Stimulated activated CD8-positive, alpha-beta memory T cell treated with anti-CD3 and anti-CD28 coated beads, Interleukin-7, amount 100 ng/mL, for 1 hour (primary cell): ENCODE results near the gene SLC25A26.

Experiments
- DNase-seq, 2 donors: peaks; one replicate each; pipeline ENCODE4 v3.0.0-alpha.2; 2020; ENCODE audit warnings: low read depth in 2 of 2

SLC25A26 gene, protein sequence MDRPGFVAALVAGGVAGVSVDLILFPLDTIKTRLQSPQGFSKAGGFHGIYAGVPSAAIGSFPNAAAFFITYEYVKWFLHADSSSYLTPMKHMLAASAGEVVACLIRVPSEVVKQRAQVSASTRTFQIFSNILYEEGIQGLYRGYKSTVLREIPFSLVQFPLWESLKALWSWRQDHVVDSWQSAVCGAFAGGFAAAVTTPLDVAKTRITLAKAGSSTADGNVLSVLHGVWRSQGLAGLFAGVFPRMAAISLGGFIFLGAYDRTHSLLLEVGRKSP

GRCh38 chr3:66220602-66221377 lies at the start of gene SLC25A26:
Gene SLC25A26 (plus strand): TSS chr3:66221001. CDS start chr3:66221095, 94 bp downstream.
- peak; percentile 88 to 95 for DNase-seq

DNA sequence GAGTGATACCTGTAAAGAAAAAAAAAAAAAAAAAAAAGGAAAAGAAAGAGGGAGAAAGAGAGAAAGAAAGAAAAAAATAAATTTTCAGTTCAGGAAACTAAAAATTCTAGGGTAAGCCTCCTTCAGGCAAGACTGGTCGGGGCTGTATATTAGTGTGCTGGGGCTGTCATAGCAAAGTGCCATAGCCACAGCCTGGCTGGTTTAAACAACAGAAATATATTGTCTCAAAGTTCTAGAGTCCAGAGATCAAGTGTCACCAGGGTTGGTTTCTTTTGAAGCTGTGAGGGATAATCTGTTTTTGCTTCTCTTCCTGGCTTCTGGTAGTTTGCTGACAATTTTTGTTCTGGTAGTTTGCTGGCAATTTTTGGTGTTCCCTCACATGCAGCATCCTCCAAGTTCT lies 48.4 kb upstream of the SLC25A26 start:
- no peak for DNase-seq

DNA sequence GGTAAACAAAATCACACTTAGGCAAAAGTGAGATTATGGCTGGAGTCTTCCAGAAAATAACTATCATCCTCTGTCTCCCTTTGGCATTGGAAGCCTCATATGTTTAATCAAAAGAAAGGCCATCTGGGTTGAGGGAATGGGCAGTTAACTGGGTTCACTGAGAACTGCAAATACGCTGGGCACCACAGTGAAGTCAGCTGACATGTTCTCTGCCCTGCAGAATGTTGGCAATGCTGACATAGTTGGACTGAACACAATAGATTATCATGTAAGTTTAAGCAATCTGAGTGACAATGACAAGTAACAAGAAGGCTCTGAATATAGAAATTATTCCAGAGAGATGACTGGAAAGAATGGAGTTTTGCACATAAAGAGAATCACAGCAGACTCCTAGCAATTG lies 43.8 kb upstream of the SLC25A26 start:
- DNase-seq: no peak

DNA sequence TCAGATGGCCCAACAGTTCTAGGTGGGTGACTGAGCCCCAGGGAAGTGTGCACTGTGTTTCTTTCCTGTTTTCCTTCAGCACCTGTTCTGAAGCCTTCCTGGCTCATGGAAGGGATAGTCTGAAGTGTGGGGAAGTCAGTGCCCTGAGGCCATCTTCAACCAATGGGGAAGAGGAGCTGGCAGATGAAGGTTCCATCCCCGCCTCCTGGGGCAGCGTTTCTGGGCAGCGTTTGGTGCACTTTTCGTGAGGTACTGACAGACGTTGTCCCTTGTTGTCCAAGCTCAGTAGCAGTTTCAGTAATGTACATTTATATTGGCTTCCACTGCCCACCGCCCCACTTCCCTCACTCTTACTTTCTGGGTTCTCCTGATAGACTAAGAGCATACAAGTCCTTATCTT lies 42.6 kb upstream of the SLC25A26 start:
- no peak for DNase-seq

GRCh38 chr3:66179793-66180192 lies 41.0 kb upstream of the SLC25A26 start:
- DNase-seq: no peak

GRCh38 chr3:66181764-66182163 lies 39.0 kb upstream of the SLC25A26 start:
- DNase-seq: no peak

DNA sequence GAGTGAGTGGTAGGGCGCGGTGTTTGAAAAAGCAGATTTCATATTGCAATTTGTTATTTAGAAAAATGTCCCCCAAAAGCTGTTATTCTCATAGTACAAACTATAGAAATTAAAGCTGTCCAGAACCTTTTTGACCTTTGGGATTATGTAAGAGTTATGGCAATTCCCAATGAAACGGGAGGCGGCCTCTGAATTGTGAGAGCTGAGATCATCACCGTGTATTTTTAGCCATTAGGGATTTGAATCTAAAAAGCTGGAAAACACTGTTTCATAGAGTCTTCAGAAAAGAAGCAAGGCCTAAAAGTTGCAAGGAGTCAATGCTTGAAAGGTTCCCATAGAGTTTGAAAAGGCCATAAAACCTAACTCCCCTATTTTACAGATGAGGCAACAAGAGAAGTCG lies 38.6 kb upstream of the SLC25A26 start:
- DNase-seq: no peak

DNA sequence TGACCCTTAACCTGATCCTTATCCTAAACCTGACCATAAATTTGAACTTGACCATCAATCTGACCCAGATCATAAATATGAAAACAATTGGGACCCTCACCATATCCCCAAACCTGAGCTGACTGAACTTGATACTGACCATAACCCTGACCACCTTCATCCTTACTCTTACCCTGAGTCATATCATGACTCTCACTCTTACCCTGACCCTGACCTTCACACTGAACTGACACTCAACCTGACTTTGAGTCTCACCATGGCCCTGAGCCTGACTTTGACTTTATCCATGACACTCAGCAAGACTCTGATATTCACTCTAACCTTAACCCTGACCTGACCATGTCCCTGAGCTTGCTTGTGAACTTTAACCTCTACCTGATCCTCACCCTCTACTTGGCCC lies 34.3 kb upstream of the SLC25A26 start:
- no peak for DNase-seq

DNA sequence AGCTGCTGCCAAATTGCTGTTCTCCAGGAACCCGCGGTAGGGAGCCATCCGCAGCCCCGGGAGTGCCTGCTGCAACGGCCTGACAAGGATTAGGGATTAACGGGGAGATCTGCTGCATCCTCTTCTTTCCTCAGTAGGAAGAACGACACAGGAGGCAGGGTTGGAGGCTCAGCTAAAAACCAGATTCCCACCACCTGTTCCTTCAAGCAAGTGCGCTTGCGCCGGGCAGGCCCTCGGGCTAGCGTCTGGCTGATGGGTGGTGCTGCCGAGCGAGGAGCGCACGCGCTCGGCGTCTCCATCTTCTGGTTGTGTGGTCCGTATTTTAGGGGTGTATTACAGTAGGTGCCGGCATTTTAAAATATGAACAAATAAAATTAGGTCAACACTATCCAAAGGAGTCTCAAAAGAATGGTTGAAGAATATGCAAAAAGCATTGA lies 25.4 kb upstream of the SLC25A26 start:
- no peak for DNase-seq

DNA sequence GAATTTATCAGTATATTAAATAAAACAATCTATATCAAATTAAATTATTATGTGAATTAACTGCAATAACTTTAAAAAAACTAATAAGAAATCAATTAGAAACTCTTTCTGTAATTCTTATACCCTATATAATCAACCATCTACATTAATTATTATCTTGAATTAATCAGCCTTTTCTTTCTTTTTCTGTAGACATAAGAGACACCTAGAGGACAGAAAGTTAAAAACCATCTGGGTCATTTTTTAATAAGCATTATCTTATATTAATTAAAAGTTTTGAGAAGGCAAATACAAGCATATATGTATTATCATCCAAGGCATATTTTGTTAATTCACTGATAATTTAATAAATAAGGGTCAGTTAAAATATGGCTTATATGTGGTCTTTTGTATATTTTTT lies 24.2 kb upstream of the SLC25A26 start:
- no peak for DNase-seq

DNA sequence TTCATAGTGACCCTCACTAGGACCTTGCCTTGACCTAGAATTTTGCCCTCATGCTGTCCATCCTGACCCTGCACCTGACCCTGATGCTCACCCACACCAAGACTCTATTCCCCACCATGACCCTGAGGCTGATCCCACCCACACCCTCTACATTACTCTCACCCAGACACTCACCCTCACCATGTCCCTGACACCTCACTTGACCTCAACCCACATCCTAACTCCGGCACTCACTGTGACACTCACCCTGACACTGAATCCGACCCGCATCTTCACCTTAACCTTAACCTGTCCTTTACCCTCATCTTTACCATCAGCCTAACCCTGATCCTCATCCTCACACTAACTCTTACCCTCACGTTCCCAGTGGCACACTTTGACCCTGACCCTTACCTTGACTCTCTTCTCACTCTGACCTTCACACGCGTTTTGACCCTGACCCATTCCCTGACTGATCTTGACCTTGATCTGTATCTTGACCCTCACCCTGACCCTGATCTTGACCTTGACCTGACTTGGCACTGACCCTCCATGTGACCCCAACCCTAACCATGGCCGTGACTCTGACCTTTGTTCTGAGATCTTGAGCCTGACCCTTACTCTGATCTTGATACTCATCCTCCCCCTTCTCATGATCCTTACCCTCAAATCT lies 22.2 kb upstream of the SLC25A26 start:
- no peak for DNase-seq

DNA sequence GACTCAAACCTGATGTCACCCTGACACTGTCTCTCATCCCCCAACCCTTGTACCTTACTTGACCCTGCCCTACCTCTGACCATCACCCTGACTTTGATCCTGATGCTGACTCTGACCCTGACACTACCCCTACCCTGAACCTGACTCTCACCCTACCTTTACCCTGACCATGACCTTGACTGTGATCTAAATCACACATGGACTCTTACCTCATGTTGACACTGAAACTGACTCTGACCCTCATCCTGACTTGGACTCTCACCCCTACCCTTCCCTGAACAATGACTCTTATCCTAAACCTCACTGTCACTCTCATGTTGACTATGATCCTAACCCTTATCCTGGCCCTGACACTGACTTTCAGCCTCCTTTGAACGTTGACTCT lies 21.7 kb upstream of the SLC25A26 start:
- DNase-seq: no peak

GRCh38 chr3:66200147-66200546 lies 20.7 kb upstream of the SLC25A26 start:
- DNase-seq: no peak

GRCh38 chr3:66200786-66201185 lies 20.0 kb upstream of the SLC25A26 start:
- no peak for DNase-seq

DNA sequence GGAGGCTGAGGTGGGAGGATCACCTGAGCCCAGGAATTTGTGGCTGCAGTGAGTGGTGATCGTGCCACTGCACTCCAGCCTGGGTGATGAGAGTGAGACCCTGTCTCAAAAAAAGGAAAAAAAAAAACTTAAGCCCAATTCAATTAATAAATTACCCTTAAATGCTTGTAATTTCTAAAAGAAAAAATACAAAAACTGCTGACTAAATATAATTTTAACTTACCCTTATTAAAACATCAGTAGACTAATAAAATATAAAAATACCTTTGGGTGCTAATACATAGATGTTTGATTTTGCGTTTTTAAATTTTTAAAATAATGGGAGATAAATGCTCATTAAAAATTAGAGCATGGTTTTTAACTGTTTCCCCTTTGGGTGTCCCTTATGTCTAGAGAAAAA lies 17.5 kb upstream of the SLC25A26 start:
- DNase-seq: no peak

DNA sequence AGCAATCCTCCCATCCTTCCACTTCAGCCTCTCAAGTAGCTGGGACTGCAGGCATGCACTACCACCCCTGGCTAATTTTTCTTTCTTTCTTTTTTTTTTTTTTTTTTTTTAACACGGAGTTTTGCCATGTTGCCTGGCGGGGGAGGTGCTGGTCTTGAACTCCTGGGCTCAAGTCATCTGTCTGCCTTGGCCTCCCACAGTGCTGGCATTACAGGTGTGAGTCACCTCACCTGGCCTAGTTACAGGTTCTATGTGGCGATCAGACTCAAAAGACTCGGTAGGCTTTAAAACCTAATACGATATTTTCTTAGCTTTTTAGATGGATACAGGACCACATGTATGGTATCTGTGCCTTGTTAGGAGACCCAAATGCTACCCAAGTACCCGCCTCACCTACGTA lies 14.0 kb upstream of the SLC25A26 start:
- no peak for DNase-seq

DNA sequence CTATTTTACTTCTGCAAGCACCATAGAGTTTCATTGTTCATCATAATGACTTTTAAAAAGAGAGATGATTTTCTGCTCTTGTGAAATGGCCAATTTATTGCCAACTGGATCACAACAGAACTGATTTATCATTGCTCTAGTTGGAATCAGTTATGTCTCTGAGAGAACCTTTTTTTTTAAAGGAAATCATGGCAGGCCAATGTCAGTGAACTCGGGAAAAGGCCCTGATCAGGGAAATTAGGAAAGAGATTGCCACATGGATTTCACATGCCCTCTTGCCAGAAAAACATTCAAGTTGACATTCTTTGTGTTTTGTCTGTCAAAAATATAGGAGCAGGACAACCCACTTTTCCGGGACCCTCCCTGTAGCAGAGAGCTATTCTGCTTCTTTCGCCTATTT lies 12.6 kb upstream of the SLC25A26 start:
- no peak for DNase-seq

- no peak for DNase-seq
Measured at GRCh38 chr3:66210687-66211295, 10.0 kb upstream of the SLC25A26 start.

GRCh38 chr3:66211779-66212178 lies 9.0 kb upstream of the SLC25A26 start:
- no peak for DNase-seq

- DNase-seq: no peak
Measured at GRCh38 chr3:66215106-66215505, 5.7 kb upstream of the SLC25A26 start.

DNA sequence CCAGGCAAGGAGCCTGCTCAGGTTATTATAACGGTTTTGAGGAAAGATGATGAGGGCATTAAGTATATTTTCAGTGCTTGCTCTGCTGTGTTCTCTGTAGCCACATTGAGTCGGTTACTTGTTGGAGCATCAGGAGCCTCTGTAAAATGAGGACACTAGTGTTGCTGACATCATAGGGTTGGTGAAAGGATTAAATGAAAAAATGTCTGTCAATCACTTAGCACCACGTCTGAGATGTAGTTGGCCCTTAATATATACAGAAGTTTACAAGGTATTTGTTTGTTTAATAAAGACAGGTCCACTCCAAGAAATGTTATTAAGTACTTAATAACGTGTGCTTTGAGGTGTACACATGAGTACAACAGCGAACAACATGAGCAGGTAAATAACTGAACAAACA lies 735 bp upstream of the SLC25A26 start:
- no peak for DNase-seq

- no peak for DNase-seq
Measured at GRCh38 chr3:66224220-66224619, 3.4 kb downstream of the SLC25A26 start.
